HG03575 (cell line): Measurements from ENCODE around the gene CEP41.

ENCODE experiments used
- ATAC-seq: cut with Tn5 transposase; IDR thresholded peaks from one replicate; pipeline ENCODE4 v1.9.1; 2021; ENCODE audit not compliant: unreplicated experiment, insufficient number of reproducible peaks, low FRiP score; ENCODE audit errors: extremely low read depth

Gene CEP41, protein sequence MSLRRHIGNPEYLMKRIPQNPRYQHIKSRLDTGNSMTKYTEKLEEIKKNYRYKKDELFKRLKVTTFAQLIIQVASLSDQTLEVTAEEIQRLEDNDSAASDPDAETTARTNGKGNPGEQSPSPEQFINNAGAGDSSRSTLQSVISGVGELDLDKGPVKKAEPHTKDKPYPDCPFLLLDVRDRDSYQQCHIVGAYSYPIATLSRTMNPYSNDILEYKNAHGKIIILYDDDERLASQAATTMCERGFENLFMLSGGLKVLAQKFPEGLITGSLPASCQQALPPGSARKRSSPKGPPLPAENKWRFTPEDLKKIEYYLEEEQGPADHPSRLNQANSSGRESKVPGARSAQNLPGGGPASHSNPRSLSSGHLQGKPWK

DNA sequence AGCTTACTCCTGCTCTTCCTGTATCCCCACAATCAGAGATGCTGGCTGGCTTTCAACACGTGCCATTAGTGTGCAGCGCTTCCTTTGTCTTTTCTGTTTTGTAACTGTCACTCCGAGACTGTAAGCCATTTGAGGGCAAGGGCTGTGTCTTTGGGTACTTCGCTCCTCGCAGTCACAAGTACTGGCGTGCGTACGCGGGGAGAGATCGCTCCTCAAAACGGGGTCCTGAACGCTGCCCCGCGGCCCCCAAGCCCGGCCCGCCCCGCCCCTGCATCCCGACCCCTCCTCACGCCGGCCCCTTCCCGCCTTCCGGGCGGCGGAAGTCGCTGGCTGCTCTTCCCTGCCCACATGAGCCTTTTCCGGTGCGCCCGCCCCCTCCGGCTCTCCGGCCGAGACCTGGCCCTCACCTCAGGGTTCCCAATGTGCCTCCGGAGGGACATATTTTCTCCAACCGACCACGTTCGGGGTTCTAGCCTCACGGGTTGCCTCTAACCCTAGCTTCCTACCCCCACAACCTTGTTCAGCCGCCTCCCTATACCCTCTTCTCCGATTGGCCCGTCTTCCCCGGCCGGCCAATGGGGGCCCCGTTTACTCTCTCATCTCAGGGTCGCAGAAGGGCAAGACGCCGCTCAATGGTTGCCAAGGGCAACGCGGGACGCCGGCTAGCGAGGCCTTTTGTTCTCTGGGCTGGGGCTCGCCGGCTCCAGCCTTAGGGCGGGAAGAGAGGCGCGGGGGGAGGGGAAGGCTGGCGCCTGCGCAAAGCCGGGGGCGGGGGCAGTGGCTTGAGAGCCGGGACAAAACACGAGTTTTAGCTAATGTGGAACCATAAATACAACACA lies at the start of gene CEP41:
Gene CEP41, minus strand, starts transcription at position 490 of the 839 bp plus-strand sequence. Its CDS starts 50 bp downstream, at position 440.
- peak; percentile 76 for ATAC-seq

DNA sequence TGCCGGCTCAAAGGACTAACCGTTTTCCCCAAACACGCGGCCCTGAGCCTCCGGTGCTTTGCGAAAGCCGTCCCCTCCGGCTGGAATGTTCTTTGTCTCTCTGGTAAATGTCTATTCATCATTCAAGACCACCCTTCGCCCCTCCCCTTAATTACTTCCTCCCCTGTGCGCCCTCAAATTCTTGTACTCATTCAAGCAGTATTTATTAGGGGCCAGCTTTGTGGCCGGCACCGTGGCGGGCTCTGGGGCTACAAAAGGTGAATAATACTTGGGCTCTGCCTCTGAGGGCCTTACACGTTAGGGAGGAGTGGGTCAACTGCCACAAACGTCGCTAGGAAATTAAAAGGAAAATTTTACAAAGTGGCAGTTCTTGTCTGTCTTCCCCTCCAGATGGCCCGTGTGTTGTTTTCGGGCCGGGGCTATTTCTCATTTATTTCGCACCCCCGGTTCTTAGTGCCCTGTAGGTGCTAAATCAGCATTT lies 49.5 kb upstream of the CEP41 start:
- no peak for ATAC-seq

DNA sequence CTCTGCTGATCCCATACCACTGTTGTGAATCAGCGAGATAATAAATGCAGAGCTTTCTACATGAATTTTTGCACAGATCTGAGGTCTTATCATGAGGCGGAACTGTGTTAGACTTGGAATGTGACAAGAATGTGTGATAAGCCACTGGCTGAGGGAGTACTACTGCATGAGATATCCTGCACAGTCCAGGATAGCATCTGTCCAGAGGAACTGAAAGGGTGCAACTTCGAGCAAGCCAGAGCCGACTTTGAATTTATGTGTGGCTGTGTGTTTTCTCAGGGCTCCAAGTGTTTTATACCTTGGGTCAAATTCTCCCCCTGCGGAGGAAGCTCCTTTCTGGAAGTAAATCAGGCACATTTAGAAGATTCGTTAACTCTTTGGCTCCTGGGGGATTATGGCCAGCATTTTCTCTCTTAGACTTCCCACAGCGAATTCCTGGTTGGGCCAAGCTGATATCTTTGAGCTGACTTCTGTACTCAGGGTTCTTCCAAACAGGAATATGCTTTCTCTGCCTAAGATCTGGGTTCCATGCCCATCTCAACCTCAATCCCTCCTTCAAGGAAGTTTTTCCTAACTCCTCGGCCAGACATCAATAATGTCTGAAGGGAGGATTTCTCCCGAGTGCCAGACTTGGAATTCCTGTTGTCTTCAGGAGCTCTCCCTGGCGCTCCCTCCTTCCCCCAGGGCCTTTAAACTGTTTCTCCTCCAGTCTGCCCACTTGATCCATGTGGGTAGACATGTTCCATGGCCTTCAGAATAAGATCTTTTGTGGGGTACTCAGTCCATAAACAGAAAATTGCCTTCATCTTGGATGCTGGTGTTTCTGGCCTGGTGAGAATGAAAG lies 48.5 kb upstream of the CEP41 start:
- ATAC-seq, result no peak

DNA sequence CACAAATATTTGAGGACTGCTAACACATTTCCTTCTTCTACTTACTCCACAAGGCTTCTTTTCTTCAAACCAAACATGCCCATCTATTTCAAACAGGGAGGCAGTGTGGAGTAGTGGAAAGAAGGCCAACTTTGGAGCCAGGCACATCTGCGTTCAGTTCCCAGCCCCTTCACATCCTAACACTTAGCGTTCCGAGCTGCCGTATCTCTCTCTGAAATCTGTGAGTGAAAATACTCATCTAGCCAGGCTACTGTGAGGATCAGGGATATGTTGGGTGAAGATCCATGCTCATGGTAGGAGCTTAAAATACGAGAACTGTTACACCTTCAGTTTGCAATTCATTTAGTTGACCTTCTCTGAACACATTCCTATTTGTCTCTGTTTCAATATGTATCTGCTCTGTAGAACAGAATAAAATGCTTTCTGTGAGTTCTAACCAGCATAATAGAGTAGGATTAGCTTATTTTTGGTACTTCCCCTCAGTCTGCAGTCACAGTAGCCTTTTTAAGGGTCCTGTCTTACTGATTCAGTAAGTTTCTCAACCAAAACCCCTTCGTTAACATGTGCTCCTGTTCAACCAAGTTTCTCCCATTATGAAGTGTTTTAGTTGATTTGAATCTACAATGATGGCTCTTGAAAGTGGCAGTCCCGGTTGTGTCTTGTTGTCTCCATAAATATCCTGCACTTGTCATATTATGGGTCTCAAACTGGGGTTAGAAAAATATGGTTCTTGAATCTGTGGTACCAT lies 47.8 kb upstream of the CEP41 start:
- no peak for ATAC-seq

DNA sequence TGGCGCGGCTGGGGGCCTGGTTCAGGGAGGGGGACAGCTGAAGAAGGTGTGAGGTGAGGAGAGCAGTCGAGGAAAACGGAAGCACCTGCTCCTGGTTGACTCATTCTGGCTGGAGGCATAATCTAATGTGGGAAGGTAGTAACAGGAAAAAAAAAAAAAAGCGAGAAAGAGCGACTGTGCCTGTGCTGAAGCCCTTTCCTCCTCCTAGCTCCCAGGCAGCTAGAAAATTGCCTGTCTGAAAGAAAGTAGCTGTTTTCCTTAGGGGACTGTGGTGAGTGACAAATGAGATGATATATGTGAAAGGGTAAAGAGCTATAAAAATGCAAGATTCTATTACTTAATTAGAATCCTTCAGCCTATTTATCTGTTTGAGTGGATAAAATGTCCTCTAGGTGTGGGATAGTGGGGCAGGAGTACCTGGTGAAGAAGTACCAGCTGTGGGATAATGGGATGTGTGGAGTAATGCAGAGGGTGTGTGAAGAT lies 46.2 kb upstream of the CEP41 start:
- no peak for ATAC-seq

DNA sequence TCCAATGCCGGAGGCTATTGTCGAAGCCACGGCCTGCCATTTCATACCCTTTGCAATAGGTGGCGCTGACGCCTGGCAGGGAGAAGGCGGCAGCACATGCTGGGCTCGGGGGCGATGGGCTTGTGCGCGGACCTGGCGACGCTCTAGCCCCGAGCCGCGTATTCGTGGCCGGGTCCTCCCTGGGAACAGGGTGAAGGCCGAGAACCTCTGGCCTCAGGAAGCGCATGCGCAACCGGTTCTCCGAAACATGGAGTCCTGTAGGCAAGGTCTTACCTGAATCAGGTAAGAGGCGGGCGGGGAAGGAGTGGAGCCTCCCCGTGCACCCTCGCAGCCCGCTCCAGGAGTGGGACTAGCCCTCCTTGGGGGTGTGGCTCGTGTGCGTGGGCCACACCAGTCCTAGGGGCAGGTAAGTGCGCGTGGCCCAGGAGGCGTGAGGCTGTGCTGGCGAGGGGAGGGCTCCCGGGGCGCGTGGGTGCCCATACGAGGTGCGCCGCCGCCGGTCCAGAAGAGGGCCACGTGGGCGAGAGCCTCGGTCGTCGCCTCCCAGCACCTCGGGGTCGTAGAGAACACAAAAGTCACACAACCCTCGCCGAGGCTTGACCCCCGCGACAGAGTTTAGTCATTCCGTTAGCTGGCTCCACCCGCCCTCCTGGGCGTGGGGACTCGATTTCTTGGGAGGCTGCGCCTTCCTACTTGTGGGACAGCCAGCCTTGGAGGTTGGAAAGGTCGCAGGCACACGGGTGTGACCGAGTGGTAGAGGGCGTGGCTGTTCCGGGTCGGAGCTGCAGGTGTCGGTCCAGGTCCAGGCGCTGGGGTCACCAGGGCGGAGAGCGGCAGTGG lies 45.5 kb upstream of the CEP41 start:
- ATAC-seq, result no peak

DNA sequence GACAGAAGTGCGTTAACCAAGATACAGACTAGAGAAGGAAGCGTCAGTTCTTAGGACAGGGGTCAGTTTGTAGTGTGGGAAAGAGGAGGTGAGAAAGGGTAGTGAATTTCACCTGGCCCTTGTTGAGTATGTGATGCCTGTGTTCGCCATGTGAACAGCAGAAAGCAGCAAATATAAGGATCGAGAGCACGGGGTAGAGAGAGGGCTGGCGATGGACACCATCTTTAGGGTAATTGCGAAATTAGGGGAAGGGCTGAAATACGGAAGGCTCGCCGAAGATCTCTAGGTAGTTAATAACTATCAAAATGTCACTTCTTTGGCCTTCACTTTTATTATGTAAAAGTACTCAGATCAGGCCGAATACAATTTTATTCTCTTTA lies 44.9 kb upstream of the CEP41 start:
- no peak for ATAC-seq

DNA sequence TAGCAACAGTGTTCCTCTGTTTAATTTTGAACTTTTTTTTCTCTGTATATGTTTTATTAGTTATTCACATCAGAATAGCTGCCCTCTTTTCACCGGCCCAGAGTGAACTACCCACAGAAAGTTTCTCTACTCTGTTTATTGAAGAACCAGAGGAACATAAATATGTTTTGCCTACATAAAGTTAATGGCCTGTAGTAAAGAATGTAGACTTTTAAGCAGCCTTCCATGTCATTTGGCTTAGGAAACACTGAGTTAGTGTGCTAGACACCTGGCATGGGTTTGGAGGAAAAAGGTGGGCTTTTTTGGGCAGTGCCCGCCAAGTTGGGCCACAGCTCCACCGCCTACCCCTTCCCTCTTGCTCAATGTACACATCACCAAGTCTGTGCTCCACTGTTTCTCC lies 42.2 kb upstream of the CEP41 start:
- ATAC-seq, result no peak

DNA sequence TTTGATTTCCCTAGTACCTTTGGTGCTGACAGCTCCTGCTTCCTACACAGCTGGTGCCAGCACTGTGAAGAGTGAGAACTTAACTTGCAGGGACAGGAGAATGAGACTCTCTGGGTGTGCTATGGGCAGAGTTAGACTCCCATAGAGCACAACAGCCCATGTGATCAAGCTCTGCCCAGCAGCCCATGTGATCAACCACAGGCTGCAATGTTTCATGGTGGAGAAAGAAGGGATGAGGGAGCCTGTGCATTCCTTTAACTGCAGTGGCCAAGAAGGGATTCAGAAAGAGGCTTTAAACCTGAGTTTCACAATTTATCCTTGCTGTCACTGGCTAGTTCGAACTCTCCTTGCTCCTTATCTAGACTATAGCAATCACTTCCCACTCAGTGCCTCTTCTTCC lies 41.1 kb upstream of the CEP41 start:
- no peak for ATAC-seq

DNA sequence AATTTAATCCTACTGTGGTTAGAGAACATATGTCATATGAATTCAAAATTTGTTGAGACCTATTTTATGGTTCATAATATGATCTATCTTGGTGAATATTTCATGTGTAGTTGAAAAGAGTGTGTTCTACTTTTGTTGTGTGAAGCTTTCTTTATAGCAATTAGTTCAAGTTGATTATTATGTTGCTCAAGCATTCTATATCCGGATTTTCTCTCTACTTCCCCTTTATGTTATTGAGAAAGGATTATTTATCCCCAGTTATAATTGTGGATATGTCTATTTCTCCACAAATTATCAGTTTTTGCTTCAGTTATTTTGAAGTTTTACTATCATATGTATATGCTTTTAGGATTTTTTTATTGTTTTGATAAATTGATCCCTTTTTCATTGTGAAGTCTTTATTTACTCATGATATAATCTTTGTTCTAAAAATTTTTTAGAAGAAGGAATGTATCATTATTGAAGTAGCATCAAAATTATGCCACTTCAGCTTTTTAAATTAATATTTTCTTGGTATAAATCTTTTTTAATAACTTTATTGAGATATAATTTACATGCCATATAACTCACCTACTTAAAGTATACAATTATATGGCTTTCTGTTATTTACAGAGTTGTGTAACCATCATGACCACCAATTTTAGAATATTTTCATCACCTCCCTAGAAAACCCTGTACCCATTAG lies 39.0 kb upstream of the CEP41 start:
- no peak for ATAC-seq

DNA sequence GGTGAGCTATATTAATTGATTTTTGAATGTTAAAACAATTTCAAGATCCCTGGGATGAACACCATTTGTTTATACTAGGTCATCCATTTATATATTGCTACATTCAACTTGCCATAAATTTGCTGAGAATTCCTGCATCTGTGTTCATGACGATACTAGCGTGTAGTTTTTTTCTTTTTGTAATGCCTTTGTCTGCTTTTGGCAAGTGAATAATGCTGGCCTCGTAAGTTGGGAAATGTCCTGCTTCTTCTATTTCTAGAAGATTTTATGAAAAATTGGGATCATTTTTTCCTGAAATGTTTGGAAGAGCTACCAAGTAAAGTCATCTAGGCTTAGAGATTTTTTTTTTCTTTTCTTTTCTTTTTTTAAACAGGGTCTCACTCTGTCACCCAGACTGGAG lies 38.2 kb upstream of the CEP41 start:
- ATAC-seq, result no peak

DNA sequence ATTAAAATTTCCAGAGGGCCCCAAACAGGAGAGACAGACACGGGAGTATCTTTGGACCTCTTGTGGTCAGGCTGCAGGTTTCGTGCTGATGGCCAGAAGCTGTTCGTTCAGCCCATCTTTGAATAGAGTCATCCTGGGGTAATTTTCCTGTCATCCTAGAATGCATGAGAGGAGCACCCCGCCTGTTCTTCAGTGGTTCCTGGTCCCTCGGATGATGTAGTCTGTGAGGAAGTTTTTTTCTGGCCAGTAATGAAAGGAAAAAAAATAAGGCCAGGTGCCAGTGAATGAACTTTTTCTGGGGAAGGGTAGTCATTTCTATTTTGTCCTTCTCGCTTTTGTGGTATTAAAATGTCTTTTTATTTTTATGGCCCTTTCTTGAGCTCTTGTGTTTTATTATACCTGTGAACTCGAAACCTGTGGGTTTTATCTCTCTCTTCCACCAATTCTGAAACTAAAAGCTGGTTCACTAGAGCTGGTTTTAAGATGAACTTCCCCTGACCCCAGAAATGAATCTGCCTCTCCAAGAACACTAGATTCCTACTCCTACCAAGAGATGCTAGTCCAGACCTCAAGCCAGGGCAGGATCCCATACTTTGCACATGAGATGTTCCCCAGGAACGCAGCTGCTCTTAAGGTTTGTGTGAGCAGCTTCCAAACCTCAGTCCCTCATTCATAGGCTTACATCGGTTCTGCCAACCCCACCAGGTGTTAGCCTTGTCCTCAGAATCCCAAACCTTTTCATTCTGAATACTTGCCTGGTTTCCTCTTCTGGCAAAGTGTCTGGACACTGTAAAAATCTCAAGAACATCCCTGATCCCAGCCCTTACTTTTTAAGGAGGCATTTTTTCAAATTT lies 35.7 kb upstream of the CEP41 start:
- ATAC-seq, result peak; percentile 75

DNA sequence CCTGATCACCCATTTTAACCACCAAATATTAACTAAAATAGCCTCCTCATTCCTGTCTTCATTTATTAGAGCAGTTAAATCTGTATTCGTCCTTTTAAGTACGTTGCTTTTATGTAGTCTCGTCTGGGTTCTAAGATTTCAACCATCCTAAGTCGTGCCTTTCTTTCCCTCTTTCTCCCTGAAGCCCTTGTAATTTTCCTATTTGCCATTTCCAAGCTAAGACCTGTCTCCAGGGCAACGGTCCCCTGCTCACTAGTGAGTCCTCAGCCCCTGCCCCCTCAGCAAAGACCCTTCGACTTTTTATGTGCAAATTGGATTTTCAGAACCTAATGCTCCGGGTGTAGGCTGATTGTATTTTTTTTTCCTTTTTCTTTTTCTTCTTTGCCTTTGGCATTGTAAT lies 35.0 kb upstream of the CEP41 start:
- ATAC-seq, result no peak

DNA sequence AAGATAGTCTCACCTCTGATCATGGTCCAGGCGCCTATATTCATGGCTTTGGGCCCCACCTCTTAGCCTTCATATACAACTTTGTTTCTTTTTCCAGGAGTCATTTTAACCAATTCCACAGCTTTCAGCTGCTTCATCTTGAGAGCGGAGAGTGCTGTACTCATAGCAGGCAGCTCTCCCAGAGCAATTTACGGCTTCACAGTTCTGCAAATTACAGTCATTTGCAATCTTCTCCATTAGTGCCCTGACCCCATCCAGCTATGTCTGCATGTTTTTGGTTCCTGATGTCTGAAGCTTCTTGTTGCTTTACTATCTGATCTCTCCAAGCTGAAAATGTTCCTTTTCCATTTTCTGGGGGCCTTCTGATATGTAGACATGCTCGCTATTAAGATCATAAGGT lies 33.1 kb upstream of the CEP41 start:
- ATAC-seq, result no peak

DNA sequence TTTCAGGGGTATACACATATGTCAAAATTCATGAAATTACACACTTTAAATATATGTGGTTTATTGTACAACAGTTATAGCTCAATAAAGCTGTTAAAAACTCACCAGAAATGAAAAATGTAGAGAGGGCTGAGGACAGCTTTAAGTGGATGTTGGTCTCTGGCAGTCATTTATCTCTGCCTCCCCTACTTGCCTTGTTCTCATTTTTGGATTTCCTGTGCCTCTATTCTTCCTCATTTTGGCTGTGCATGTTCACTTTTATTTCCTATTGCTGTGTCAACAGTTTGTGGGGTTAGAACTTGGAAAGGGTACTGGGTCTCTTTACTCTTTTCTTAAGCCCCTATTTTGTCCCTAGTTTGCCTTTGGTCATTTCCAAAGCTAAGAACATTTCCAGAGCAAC lies 32.5 kb upstream of the CEP41 start:
- ATAC-seq, result no peak

DNA sequence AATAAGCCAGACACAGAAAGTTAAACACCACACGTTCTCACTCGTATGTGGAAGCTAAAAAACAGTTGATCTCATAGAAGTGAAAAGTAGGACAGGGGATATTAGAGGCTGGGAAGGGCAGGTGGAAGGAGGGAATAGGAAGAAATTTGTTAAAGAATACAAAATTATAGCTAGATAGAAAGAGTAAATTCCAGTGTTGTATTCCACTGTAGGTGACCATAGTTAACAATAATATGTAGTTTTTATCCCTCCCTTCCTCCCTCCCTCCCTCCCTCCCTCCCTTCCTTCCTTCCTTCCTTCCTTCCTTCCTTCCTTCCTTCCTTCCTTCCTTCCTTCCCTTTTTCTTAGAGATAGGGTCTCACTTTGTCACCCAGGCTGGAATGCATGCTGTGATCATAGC lies 31.2 kb upstream of the CEP41 start:
- no peak for ATAC-seq
